WTC11 (cell line): ENCODE results near the gene KCNMA1. TPM values are rescaled to one million over a fixed set of nuclear protein-coding genes. Genes with fewer than 3 reads are reported as not detected.

ENCODE experiments used
- ATAC-seq: fragments of 200-7000 bp; cut with Tn5 transposase; 2 replicates; pipeline ENCODE4 v1.10.0; 2021; ENCODE audit warnings: mild to moderate bottlenecking, moderate library complexity
- CTCF ChIA-PET: fragments of 300-600 bp; sonication (Branson Sonifier 250); formaldehyde crosslinking; loops from one replicate; lab custom pipeline; 2021; ENCODE audit warnings: antibody characterized with exemption; lab: Charles Lee
- POLR2A ChIA-PET: fragments of 350-600 bp; sonication (Branson Sonifier 250); formaldehyde crosslinking; loops from one replicate; lab custom pipeline; 2021; ENCODE audit warnings: antibody characterized with exemption; lab: Charles Lee
- DNase-seq: peaks from one replicate; pipeline ENCODE4 v3.0.0; 2021; ENCODE audit warnings: low spot score
- H3K27ac Mint-ChIP-seq: 2 replicates; pipeline ENCODE4 v1.8.0; 2021; ENCODE audit warnings: mixed read lengths
- H3K27me3 Mint-ChIP-seq: 2 replicates; pipeline ENCODE4 v1.8.0; 2021; ENCODE audit warnings: low read depth, mild to moderate bottlenecking, moderate library complexity, mixed read lengths
- H3K36me3 Mint-ChIP-seq: 2 replicates; pipeline ENCODE4 v1.8.0; 2021; ENCODE audit warnings: mixed read lengths
- H3K4me1 Mint-ChIP-seq: 2 replicates; pipeline ENCODE4 v1.8.0; 2022; ENCODE audit warnings: mixed read lengths
- H3K4me3 Mint-ChIP-seq: 2 replicates; pipeline ENCODE4 v1.8.0; 2021; ENCODE audit warnings: mild to moderate bottlenecking, moderate library complexity, mixed read lengths
- H3K9me3 Mint-ChIP-seq: 2 replicates; pipeline ENCODE4 v1.8.0; 2021; ENCODE audit warnings: mixed read lengths
- FOXP4 ChIP-seq: sonication (generic); formaldehyde crosslinking; IDR thresholded peaks from 2 replicates; pipeline ENCODE4 v1.8.0; 2022; ENCODE audit warnings: mild to moderate bottlenecking, missing genetic modification reagents
- GTF2I ChIP-seq: fragments of 250-450 bp; sonication (Bioruptor Pico); conservative IDR thresholded peaks from 2 replicates; pipeline ENCODE4 v1.4.0; 2021; ENCODE audit warnings: mild to moderate bottlenecking
- KAT7 ChIP-seq: sonication (generic); formaldehyde crosslinking; IDR thresholded peaks from 2 replicates; pipeline ENCODE4 v1.8.1; 2023; ENCODE audit warnings: missing genetic modification reagents, mild to moderate bottlenecking, borderline replicate concordance
- MAX ChIP-seq: sonication (generic); formaldehyde crosslinking; IDR thresholded peaks from 2 replicates; pipeline ENCODE4 v1.8.0; 2022; ENCODE audit warnings: mild to moderate bottlenecking, missing genetic modification reagents
- NR3C1 ChIP-seq: sonication (generic); formaldehyde crosslinking; conservative IDR thresholded peaks from 2 replicates; pipeline ENCODE4 v1.8.1; 2023; ENCODE audit warnings: low read depth, mild to moderate bottlenecking, missing genetic modification reagents
- SP1 ChIP-seq: sonication (generic); formaldehyde crosslinking; conservative IDR thresholded peaks from 2 replicates; pipeline ENCODE4 v1.8.1; 2022; ENCODE audit warnings: missing genetic modification reagents
- TP53 ChIP-seq: sonication (generic); formaldehyde crosslinking; IDR thresholded peaks from 2 replicates; pipeline ENCODE4 v1.8.1; 2023; ENCODE audit warnings: mild to moderate bottlenecking, missing genetic modification reagents
- ZBTB21 ChIP-seq: sonication (generic); formaldehyde crosslinking; IDR thresholded peaks from 2 replicates; pipeline ENCODE4 v1.8.1; 2023; ENCODE audit warnings: mild to moderate bottlenecking, missing genetic modification reagents, borderline replicate concordance
- ZNF121 ChIP-seq: sonication (generic); formaldehyde crosslinking; IDR thresholded peaks from 2 replicates; pipeline ENCODE4 v1.8.0; 2023; ENCODE audit warnings: missing genetic modification reagents
- ZNF219 ChIP-seq: sonication (generic); formaldehyde crosslinking; IDR thresholded peaks from 2 replicates; pipeline ENCODE4 v1.8.0; 2023; ENCODE audit warnings: missing genetic modification reagents, mild to moderate bottlenecking, borderline replicate concordance
- ZNF232 ChIP-seq: sonication (generic); formaldehyde crosslinking; IDR thresholded peaks from 2 replicates; pipeline ENCODE4 v1.8.0; 2022; ENCODE audit warnings: mild to moderate bottlenecking, missing genetic modification reagents
- ZNF263 ChIP-seq: sonication (generic); formaldehyde crosslinking; IDR thresholded peaks from 2 replicates; pipeline ENCODE4 v1.8.1; 2022; ENCODE audit warnings: low read depth, mild to moderate bottlenecking, moderate library complexity, missing genetic modification reagents
- ZNF281 ChIP-seq: sonication (generic); formaldehyde crosslinking; IDR thresholded peaks from 2 replicates; pipeline ENCODE4 v1.8.0; 2023; ENCODE audit warnings: mild to moderate bottlenecking, missing genetic modification reagents
- ZNF416 ChIP-seq: fragments of 250-450 bp; sonication (Bioruptor Pico); IDR thresholded peaks from 2 replicates; pipeline ENCODE4 v1.9.0; 2021; ENCODE audit warnings: mild to moderate bottlenecking, inconsistent platforms
- ZNF423 ChIP-seq: fragments of 250-450 bp; sonication (Bioruptor Pico); IDR thresholded peaks from 2 replicates; pipeline ENCODE4 v2.1.2; 2022; ENCODE audit warnings: mild to moderate bottlenecking, moderate library complexity
- total RNA-seq: library from RNA; stranded (reverse); gene quantifications from 3 replicates; pipeline ENCODE4 v1.2.3, GENCODE V29; 2021
- TF ChIP-seq, protein P1 (sequence below): fragments of 250-450 bp; sonication (Bioruptor Pico); IDR thresholded peaks from 2 replicates; pipeline ENCODE4 v1.9.0; 2021; ENCODE audit warnings: mild to moderate bottlenecking
- TF ChIP-seq, protein P2 (sequence below): sonication (generic); formaldehyde crosslinking; IDR thresholded peaks from 2 replicates; pipeline ENCODE4 v1.8.1; 2023; ENCODE audit warnings: mild to moderate bottlenecking, missing genetic modification reagents
- TF ChIP-seq, protein P3 (sequence below): fragments of 250-450 bp; sonication (Bioruptor Pico); IDR thresholded peaks from 2 replicates; pipeline ENCODE4 v1.9.0; 2021; ENCODE audit warnings: mild to moderate bottlenecking
- TF ChIP-seq, protein P4 (sequence below): sonication (generic); formaldehyde crosslinking; IDR thresholded peaks from 2 replicates; pipeline ENCODE4 v1.8.1; 2022; ENCODE audit warnings: low read depth, missing genetic modification reagents, borderline replicate concordance

KCNMA1 gene
- total RNA-seq, 1 experiment from 2014 or later = 7.3 TPM

DNA sequence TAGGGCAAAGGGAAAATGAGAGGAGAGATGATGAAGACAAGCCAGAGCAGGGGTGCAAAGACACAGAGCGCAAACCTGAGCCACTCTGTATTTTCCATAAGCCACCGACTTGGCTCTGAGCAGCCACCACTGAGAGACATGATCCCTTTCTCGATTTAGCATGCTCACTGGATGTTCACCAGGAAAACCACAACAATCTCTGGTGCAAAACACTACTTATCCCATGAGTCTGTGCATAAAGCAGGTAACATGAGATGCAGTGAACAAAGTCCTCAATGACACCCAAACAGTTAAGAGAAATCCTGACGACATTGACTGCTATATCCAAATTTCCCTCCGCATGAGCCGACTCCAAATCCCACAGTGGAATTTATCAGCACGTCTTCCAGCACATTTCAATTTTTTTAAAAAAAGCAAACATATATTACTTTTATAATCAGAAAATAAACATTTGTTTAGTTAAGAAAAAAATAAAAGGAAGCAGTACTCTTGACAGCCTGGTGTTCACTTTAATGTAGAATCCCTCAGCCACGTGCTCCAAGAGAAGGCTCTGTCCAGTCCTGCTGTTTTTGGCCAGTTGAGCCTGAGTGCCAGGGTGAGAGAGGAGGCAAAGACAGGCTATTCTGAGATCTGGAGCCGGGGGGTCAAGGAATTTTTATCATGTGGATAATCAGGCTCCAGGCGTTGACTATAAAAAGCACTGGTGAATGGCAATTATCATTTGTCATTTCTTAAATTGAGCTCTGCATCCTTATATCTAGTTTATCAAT, 238.4 kb downstream of the KCNMA1 start:
- Mint-ChIP-seq H3K4me3 (no peak overlapping the region), H3K4me1 (peaks cover 4% of the 10 kb centered on the region; the same call in 1 of the 2 replicates), H3K36me3 (no peaks in the 10 kb centered on the region), H3K9me3 (no peaks in the 10 kb centered on the region), H3K27me3 (no peaks in the 10 kb centered on the region), H3K27ac (no peak overlapping the region)
- CTCF ChIA-PET = no interaction called here
- DNase-seq = no peak
- TF ChIP-seq NR3C1 (CRISPR knock-in tag) (no peak), MAX (CRISPR knock-in tag) (no peak), ZNF423 (no peak), SP1 (CRISPR knock-in tag) (no peak), TP53 (no peak)
- TF ChIP-seq, protein P1, sequence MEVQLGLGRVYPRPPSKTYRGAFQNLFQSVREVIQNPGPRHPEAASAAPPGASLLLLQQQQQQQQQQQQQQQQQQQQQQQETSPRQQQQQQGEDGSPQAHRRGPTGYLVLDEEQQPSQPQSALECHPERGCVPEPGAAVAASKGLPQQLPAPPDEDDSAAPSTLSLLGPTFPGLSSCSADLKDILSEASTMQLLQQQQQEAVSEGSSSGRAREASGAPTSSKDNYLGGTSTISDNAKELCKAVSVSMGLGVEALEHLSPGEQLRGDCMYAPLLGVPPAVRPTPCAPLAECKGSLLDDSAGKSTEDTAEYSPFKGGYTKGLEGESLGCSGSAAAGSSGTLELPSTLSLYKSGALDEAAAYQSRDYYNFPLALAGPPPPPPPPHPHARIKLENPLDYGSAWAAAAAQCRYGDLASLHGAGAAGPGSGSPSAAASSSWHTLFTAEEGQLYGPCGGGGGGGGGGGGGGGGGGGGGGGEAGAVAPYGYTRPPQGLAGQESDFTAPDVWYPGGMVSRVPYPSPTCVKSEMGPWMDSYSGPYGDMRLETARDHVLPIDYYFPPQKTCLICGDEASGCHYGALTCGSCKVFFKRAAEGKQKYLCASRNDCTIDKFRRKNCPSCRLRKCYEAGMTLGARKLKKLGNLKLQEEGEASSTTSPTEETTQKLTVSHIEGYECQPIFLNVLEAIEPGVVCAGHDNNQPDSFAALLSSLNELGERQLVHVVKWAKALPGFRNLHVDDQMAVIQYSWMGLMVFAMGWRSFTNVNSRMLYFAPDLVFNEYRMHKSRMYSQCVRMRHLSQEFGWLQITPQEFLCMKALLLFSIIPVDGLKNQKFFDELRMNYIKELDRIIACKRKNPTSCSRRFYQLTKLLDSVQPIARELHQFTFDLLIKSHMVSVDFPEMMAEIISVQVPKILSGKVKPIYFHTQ (CRISPR knock-in tag) = no peak
- TF ChIP-seq, protein P2, sequence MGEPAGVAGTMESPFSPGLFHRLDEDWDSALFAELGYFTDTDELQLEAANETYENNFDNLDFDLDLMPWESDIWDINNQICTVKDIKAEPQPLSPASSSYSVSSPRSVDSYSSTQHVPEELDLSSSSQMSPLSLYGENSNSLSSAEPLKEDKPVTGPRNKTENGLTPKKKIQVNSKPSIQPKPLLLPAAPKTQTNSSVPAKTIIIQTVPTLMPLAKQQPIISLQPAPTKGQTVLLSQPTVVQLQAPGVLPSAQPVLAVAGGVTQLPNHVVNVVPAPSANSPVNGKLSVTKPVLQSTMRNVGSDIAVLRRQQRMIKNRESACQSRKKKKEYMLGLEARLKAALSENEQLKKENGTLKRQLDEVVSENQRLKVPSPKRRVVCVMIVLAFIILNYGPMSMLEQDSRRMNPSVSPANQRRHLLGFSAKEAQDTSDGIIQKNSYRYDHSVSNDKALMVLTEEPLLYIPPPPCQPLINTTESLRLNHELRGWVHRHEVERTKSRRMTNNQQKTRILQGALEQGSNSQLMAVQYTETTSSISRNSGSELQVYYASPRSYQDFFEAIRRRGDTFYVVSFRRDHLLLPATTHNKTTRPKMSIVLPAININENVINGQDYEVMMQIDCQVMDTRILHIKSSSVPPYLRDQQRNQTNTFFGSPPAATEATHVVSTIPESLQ (CRISPR knock-in tag) = no peak
- POLR2A ChIA-PET = no interaction called here
- ATAC-seq = no peak

DNA sequence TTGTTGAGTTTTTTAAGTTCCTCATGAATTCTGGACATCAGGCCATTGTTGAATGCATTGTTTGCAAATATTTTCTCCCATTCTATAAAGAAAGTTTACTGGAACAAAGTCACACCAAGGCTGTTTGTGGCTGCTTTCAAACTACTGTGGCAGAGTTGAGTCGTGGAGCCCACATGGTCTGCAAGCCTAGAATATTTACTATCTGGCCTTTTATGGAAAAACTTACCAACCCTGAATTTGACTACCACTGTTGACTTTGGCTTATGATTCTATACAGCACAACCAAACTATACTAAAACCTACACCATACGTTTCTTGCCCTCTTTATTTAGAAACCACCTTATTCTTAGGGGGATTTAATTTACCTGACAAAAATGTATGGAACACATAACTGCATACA, 239.1 kb downstream of the KCNMA1 start:
- TF ChIP-seq ZNF121 (CRISPR knock-in tag) = no peak
- TF ChIP-seq, protein P3, sequence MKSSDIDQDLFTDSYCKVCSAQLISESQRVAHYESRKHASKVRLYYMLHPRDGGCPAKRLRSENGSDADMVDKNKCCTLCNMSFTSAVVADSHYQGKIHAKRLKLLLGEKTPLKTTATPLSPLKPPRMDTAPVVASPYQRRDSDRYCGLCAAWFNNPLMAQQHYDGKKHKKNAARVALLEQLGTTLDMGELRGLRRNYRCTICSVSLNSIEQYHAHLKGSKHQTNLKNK = no peak
- TF ChIP-seq ZNF263 (CRISPR knock-in tag) = no peak
- TF ChIP-seq GTF2I = no peak
- TF ChIP-seq ZNF219 = no peak
- no peak for TF ChIP-seq FOXP4 (CRISPR knock-in tag)
- TF ChIP-seq ZNF232 (CRISPR knock-in tag) = no peak
- TF ChIP-seq ZBTB21 (CRISPR knock-in tag) = no peak
- TF ChIP-seq, protein P4, sequence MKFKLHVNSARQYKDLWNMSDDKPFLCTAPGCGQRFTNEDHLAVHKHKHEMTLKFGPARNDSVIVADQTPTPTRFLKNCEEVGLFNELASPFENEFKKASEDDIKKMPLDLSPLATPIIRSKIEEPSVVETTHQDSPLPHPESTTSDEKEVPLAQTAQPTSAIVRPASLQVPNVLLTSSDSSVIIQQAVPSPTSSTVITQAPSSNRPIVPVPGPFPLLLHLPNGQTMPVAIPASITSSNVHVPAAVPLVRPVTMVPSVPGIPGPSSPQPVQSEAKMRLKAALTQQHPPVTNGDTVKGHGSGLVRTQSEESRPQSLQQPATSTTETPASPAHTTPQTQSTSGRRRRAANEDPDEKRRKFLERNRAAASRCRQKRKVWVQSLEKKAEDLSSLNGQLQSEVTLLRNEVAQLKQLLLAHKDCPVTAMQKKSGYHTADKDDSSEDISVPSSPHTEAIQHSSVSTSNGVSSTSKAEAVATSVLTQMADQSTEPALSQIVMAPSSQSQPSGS (CRISPR knock-in tag) = no peak
- no peak for TF ChIP-seq ZNF416
- TF ChIP-seq KAT7 = no peak
- no peak for TF ChIP-seq ZNF281 (CRISPR knock-in tag)
- Mint-ChIP-seq H3K27ac (no peak overlapping the region), H3K36me3 (no peaks in the 10 kb centered on the region), H3K27me3 (no peaks in the 10 kb centered on the region), H3K9me3 (no peaks in the 10 kb centered on the region), H3K4me1 (peaks cover under 1% of the 10 kb centered on the region; the same call in 1 of the 2 replicates), H3K4me3 (no peak overlapping the region)
- CTCF ChIA-PET = no interaction called here
- DNase-seq = no peak
- POLR2A ChIA-PET = no interaction called here
- no peak for ATAC-seq
